GM21447 (cell line): ENCODE measurements around the gene GJD2.

Experiments used
- ATAC-seq: cut with Tn5 transposase; IDR thresholded peaks from one replicate; pipeline ENCODE4 v1.9.1; 2021; ENCODE audit not compliant: unreplicated experiment

Gene GJD2

DNA sequence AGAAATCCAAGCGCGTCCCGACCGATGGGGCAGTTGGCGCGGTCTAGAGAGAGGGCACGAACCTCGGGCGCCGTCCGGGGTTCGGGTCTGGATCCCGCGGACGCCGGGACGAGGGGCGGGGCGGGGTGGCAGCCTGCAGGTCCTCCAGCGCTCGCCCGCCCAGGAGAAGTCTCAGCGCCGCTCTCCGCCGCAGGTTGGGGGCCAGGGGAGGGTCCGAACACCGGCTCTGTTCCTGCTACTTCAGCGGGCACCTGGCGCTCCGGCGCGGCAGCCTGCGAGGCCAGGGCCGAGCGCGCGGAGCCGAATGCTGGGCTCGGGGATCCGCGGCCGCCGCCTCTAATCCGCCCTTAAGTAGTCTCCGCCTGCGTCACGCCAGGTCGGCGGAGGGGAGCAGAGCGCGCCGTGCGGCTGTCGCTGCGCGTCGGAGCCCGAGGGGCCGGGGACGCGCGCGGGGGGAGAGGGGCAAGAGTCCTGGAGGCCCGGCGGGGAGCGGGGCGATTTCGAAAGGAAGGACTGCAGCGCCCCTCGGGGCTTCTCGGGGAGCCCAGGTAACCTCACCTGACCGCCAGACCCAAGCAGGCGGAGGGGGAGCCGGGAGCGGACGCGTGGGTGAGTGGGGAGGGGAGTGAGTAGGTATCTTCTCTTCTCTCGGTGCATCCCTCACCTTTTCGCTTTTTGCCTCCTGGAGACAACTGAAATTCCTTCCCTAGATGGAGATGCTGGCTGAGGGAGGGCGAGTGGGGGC is at the start of gene GJD2:
Gene GJD2, minus strand, starts transcription at position 325 of the 745 bp plus-strand sequence. CDS start 510 bp downstream, outside the sequence.
- no peak for ATAC-seq

DNA sequence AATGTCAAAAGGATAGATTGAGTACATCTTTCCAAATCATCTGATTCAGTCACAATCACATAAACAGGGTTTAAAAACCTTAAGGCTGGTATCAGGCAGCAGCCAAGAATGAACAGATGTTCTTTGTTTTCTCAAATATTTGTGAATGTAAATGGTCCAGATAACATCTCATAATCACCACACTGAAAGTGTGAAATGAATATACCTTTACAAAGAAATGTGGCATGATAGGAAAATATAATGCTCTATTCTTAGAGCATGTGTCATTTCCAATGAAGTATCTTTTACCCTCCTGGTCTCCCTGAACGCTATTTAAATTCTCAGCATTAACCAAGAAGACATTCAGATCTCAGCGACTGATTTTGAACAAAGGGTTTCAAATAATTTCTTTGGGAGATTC is 49.3 kb upstream of the GJD2 start:
- no peak for ATAC-seq

- no peak for ATAC-seq
Observed at GRCh38 chr15:34802803-34803750, 48.3 kb upstream of the GJD2 start.

GRCh38 chr15:34802371-34802770 is 47.6 kb upstream of the GJD2 start:
- ATAC-seq: no peak

DNA sequence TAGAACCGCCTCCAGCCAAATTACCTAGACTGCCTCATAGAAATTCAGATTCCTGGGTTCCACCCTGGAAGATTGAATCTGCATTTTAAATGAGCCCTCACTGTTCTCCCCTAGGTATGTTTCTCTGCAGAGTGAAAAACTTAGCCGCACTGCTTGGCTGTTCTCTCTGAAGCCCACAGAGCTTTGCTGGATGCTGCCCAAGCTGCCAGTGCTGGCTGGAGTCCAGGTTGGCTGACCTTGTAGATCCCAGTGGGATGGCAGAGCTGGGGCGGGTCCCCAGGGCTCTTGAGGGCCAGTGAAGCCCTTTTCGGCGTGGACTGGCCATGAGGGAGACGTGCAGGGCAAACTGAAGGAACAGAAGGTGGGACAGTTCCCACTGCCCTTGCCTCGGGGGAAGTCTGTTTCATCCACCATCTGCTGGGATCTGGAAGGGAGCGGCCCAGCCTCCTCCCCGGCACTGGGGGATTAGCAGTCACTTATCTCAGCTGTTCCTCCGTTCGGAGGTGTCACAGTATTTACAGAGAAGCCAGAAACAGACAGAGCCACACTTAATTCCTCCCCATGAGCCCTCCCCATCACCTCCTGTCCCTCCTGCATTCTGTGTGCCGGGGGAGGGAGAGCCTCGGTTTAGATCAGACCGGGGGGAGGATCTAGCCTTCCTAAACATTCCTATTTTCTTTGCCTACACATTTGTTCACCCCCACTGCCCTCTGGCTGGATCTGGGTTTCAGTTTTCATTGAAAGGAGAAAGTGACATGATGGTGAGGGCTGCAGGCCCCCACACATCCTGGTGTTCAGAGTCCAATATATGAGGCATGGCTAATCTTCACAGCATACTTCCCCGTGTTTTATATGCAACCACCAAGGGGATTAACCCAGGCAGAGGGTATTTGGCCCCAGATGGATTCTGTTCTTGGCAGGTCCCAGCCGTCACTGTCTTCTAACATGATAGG is 44.6 kb upstream of the GJD2 start:
- ATAC-seq: no peak

DNA sequence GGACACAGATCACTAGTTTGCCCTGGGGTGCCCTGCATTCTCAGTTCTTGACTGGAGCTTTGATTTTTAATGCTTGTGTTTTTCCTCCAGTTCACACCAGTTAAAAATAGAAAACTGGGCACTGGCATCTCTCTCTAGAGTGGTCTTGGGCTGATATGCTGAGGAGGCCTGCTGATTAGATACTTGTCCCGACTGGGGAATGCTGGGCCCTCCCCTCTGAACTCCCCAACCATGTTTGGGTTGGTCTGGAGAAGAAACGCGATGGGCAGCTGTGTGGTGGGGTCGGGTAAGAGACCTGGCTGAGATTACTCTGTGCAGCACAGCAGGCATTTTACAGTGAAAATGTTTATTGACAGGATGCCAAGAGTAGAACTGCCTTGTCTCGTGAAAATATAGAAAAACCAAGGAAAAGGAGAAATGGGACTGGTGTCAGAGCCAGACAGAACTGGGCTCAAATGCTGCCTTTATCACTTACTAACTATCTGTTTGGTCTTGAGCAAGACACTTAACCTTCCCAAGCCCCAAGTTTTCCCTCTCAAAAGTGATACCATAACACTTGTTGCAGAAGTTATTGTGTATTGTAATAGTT is 42.1 kb upstream of the GJD2 start:
- ATAC-seq: no peak

DNA sequence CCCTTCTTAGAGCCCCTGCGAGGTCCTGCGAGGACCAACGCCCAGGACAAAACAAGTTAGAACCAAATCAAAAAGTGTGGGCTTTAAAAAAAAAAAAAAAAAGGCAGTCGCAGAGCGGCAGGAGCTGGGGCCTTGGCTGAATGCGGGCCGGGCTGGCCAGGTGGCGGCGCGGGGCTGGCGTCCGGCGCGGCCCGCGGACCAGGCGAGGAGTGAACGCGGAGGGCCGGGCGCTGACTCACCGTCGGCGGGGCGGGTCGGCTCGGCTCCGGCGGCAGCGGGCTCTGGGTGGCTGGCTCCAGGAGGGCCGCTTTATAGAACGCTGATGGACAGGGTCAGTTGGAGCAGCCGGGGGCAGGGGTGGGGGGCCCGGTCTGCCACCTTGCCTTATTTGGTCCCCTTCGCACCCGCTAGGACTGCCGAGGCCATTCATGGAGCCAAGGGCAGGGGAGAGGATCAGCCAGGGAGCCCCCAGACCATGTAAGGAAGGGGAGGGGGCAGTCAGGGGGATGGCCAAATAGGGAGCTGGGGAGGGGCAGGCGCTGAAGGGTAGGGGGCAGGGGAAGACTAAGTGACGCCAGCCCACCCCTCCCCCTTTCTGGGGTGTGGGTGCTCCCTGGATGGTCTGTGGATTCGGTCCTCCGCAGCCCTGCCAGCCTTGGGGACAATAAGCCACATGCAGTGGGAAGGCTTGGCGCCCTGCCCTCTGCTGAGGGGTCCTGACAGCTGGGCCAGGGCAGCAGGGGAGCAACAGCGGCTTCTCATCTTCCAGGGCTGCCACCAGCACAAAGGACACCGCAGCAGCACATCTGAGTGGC is 40.7 kb upstream of the GJD2 start, which contains the start of gene ACTC1:
Gene ACTC1, minus strand, starts transcription at position 283 of the 815 bp plus-strand sequence. CDS start 741 bp downstream, outside the sequence.
- ATAC-seq: no peak

DNA sequence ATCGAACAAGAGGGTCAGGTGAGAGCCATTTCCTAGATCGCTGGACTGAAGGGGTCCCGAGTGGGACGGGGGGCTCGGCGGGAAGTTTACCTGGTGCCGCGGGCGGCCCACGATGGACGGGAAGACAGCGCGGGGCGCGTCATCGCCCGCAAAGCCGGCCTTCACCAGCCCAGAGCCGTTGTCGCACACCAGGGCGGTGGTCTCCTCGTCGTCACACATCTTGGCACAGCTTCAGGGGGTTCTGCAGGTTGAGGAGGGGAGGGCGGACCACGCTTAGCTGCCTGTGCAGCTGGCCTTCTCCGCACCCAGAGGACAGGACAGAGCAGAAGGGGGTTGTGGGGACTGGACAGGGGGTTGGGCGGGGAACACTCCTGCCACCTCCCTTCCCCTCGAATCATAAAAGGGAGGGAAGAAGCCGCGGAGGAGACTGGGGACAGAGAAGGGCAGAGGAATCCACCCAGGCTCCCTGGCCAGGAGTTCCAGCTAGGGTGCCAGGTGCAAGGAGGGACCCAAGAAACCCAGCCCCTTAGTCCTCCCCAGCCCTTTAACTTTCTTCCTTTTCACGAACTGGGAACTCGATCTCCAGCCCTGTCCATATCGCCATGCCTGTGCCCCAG is 39.9 kb upstream of the GJD2 start:
- no peak for ATAC-seq

DNA sequence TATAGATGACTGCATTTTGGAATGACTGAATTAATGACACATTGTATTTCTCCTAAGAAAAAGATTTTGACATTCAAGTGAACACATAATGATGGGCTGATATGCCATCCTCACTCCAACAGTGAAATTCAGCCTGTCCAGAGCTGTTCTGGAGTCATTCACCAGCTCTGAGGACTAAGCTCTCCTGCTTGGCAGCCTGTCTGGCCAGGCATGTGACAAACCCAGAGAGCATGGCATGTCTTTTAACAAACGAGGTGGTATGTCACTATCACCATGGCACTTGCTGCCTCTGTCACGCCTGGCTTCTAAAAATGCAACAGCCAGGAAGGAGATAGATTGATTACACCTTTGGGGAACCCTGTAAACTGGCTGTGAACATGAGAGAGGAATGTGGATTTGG is 39.1 kb upstream of the GJD2 start:
- no peak for ATAC-seq

- no peak for ATAC-seq
Observed at GRCh38 chr15:34793071-34793470, 38.3 kb upstream of the GJD2 start.

GRCh38 chr15:34791701-34792100 is 36.9 kb upstream of the GJD2 start:
- ATAC-seq: no peak

DNA sequence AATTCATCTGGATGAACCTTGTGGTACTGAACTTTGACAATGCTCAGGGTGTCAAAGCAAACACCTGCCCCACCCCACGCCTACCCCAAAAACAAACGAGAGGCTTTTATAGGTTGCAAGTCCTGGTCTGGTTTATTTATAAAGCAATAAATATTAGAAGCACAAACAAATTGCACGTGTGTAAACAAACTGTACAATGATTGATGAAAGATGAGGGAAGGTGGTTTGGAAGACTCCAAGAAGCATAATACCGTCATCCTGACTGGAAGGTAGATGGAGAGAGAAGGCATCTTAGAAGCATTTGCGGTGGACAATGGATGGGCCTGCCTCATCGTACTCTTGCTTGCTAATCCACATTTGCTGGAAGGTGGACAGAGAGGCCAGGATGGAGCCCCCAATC is 35.3 kb upstream of the GJD2 start:
- no peak for ATAC-seq

DNA sequence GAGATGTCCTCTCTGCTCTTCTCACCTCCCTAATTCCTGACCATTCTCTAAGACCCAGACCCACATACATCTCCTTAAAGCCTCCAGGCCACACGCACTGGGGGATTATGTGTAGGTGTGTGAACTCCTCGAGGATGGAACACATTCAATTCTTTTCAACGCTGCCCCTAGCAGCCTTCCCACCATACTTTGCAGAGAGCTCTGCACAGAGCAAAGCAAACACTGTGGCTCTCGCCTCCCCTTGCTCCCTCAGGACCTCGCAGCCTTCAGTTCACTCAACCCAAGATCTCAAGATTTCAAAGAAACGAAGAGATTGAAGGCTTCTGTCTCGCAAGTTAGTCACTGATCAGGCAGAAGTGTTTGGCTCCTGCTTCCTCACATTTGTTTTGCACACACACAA is 34.5 kb upstream of the GJD2 start:
- no peak for ATAC-seq

GRCh38 chr15:34786206-34786605 is 31.4 kb upstream of the GJD2 start:
- no peak for ATAC-seq

DNA sequence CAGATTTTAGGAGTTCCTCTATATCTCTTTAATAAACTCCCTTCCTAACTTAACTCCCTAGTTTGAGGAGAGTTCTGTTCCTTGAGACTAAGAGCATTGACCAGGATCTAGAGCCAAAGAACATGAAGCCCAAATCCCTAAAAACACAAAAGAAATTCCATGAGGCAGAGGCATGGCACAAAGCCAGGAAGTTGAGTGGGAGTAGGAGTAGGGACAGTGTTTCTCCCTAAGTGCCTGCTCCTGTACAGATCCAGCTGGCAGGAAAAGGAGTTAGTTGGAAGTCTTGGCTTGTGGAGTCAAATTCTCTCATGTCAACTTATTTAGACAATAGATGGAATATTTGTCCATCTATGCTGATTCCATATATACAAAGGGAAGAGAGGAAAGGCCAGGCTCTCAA is 29.2 kb upstream of the GJD2 start:
- no peak for ATAC-seq

- ATAC-seq: no peak
Observed at GRCh38 chr15:34783431-34783830, 28.6 kb upstream of the GJD2 start.

- ATAC-seq: no peak
Observed at GRCh38 chr15:34782901-34783300, 28.1 kb upstream of the GJD2 start.

DNA sequence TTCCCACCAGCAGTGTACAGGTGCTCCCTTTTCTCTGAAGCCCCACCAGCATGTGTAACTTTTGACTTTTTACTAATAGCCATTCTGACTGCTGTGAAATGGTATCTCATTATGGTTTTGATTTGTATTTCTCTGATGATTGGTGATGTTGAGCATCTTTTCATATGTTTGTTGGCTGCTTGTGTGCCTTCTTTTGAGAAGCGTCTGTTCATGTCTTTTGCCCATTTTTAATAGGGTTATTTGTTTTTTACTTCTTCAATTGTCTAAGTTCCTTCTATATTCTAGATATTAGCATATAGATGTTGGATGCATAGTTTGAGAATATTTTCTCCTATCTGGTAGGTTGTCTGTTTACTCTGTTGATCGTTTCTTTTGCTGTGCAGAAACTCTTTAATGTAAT is 25.9 kb upstream of the GJD2 start:
- ATAC-seq: no peak

DNA sequence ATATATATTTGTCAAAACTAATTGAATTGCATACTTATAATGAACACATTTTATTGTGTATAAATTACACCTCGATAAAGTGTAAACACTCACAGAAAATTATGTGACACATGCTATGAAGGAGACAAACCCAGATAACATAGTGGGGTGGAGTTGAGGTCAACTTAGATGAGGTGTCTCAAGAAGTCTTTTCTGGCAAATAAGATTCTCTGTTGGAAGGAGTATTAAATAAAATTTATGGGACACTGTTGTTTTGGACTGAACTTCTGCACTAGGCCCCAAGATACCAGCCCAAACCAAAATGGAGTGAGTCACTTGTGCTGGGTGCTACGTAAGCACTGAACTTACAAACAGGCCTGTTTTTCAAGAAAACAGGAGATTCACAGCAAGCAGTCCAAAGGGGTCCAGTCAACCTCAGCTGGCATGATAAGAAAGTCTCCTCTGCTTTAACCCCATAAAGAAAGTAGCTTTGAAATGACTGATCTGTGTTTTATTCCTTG is 21.9 kb upstream of the GJD2 start:
- ATAC-seq: no peak
